B cell (primary cell): ENCODE data around the gene IL7R.

ENCODE experiments used
- CTCF ChIP-seq: fragments of 200-600 bp; IDR thresholded peaks from one replicate; pipeline ENCODE4 v1.8.0; 2022; ENCODE audit warnings: antibody characterized with exemption, mild to moderate bottlenecking
- EZH2 ChIP-seq: IDR thresholded peaks from 2 replicates; pipeline ENCODE4 v1.6.1; 2012; ENCODE audit warnings: borderline replicate concordance, low read depth, mild to moderate bottlenecking, moderate library complexity, low read length; ENCODE audit not compliant: insufficient read depth, poor library complexity, severe bottlenecking

GRCh38 chr5:35853631-35854030 lies 3.1 kb upstream of the IL7R start:
- no peak for TF ChIP-seq CTCF
- TF ChIP-seq EZH2, result no peak
